ENCODE results near the gene AOC3. TPM values are rescaled to one million over a fixed set of nuclear protein-coding genes. Genes with fewer than 3 reads are reported as not detected.

AOC3 gene
- total and polyA plus RNA-seq, 2 of the 13 experiments (the other 11 are each of a cell fraction or from before 2014, with no cell fraction given) = 8.7 to 51.7 TPM

- TF ChIP-seq ZMYM2 (CRISPR knock-in tag; IDR thresholded peaks at IDR 0.05) = no peak
- TF ChIP-seq ESRRA (CRISPR knock-in tag; IDR thresholded peaks at IDR 0.05; ENCODE audit: low read depth) = no peak
- TF ChIP-seq ZZZ3 (CRISPR knock-in tag; IDR thresholded peaks at IDR 0.05; ENCODE audit: borderline replicate concordance) = no peak
- peak; percentile 59 for TF ChIP-seq HNF4A (CRISPR knock-in tag; IDR thresholded peaks at IDR 0.05)
- TF ChIP-seq ZNF33B (CRISPR knock-in tag; IDR thresholded peaks at IDR 0.05) = 0 out of 2 replicates have a peak, but pooled peaks have one; percentile 8
- no peak for TF ChIP-seq ZBTB26 (CRISPR knock-in tag; IDR thresholded peaks at IDR 0.05; ENCODE audit: borderline replicate concordance)
- TF ChIP-seq ZBED4 (CRISPR knock-in tag; IDR thresholded peaks at IDR 0.05; ENCODE audit: borderline replicate concordance) = no peak
- peak; percentile 73 for TF ChIP-seq PAXIP1 (CRISPR knock-in tag; conservative IDR thresholded peaks at IDR 0.05)
- TF ChIP-seq MEIS1 (CRISPR knock-in tag; IDR thresholded peaks at IDR 0.05; ENCODE audit: borderline replicate concordance) = no peak
- TF ChIP-seq ZNF251 (CRISPR knock-in tag; IDR thresholded peaks at IDR 0.05) = no peak
- TF ChIP-seq ZNF543 (CRISPR knock-in tag; IDR thresholded peaks at IDR 0.05) = no peak
- no peak; the same call in 1 of the 2 replicates for TF ChIP-seq SMYD3 (CRISPR knock-in tag; IDR thresholded peaks at IDR 0.05)
- no peak for TF ChIP-seq KLF13 (CRISPR knock-in tag; IDR thresholded peaks at IDR 0.05)
- no peak for TF ChIP-seq NFKBIZ (CRISPR knock-in tag; IDR thresholded peaks at IDR 0.05)
- no peak for TF ChIP-seq ZNF558 (CRISPR knock-in tag; IDR thresholded peaks at IDR 0.05; ENCODE audit: borderline replicate concordance)
- no peak for TF ChIP-seq TBP (CRISPR knock-in tag; IDR thresholded peaks at IDR 0.05)
- TF ChIP-seq CBX5 (CRISPR knock-in tag; IDR thresholded peaks at IDR 0.05; ENCODE audit: borderline replicate concordance) = 0 out of 2 replicates have a peak, but pooled peaks have one; percentile 15
- TF ChIP-seq DNMT1 (CRISPR knock-in tag; IDR thresholded peaks at IDR 0.05) = no peak
- no peak for TF ChIP-seq MIER2 (CRISPR knock-in tag; IDR thresholded peaks at IDR 0.05)
- no peak; the same call in 1 of the 2 replicates for TF ChIP-seq DPF2 (CRISPR knock-in tag; IDR thresholded peaks at IDR 0.05; ENCODE audit: borderline replicate concordance, low read depth)
- TF ChIP-seq TOPORS (CRISPR knock-in tag; IDR thresholded peaks at IDR 0.05) = no peak
- no peak for TF ChIP-seq CC2D1A (CRISPR knock-in tag; IDR thresholded peaks at IDR 0.05)
- no peak for TF ChIP-seq ZNF792 (CRISPR knock-in tag; IDR thresholded peaks at IDR 0.05)
Measured at GRCh38 chr17:42832213-42832933, 18.6 kb upstream of the AOC3 start (continued).

Measured in HepG2 (cell line).